Left colon (tissue), 2 donors: ENCODE measurements around the gene UBN2. TPM values are rescaled to one million over a fixed set of nuclear protein-coding genes. Genes with fewer than 3 reads are reported as not detected.

Experiments
- ATAC-seq: fragments of 200-7000 bp; cut with Tn5 transposase; one replicate; pipeline ENCODE4 v1.9.1; 2020; ENCODE audit warnings: mild to moderate bottlenecking, moderate library complexity
- DNase-seq, 2 donors: peaks; one replicate each; pipeline ENCODE4 v3.0.0-alpha.2; 2020
- intact Hi-C, 2 donors: fragments of 100-400 bp; cut with DNase I in 1 of 2; cut with micrococcal nuclease in 1 of 2; formaldehyde crosslinking; loops; one replicate each; pipeline versions ENCODE4 v1.11.2 to v1.14.0; 2022; cut with DNase I, micrococcal nuclease
- total RNA-seq, 2 donors: library from RNA; stranded (reverse); fragmentation: NEBNext Ultra II Directional; extraction: Animal tissue kit (Norgen Biotek cat#: 25700); gene quantifications; one replicate each; pipeline ENCODE4 v1.2.1, GENCODE V29; 2021
- donor health status: DM: no; HTN: no; CAD: no.
- donor health status: DM: yes; HTN: yes; CAD: no.

UBN2 gene
- total RNA-seq, 2 donors from 2014 or later, result 17.6 to 18.8 TPM

DNA sequence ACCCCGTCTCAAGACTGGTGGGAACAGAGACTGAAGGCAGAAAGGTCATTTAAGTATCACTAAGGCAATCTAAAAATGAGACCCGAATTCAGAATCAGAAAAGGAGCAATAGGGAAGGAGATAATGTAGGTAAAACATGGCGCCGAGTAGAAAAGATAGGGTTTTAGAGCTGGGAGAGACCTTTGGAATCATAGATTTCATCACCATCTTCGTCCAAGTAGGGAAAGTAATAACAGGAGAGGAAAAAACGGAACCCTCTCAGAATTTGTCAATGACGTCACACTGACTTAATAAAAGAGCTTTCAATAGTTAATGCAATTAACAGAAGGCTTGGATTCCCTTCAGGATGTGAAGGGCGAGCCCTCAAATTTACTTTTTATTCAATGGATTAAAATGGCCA lies 1.0 kb upstream of the UBN2 start:
- DNase-seq (no peak), ATAC-seq (no peak)
- intact Hi-C loops, result no loop called here

- DNase-seq, result no peak
- intact Hi-C loops, result no loop called here
- no peak for ATAC-seq
Observed at GRCh38 chr7:139230484-139230773, 608 bp upstream of the UBN2 start.

- peak; percentile 35 for ATAC-seq
- DNase-seq, result peak; percentile 27 to 43
- intact Hi-C loops, result no loop called here
Observed at GRCh38 chr7:139231513-139232376, 708 bp downstream of the UBN2 start.

DNA sequence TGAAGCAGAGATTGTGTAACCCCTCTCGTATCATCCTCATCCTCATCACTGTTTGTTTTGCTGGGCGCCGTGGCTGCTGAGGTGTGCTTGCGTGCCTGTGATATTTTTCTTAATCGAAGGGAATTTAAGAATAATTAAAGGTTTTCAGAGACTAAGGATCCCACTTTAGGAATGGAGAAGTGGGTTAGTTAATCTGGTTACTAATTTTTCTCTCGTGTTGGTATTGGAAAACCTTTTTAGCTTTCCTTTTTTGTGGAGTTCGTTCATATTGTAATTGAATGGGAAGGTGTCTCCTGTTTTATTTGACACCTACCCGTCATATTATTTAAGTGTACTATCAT lies 1.3 kb downstream of the UBN2 start:
- intact Hi-C loops, result no loop called here
- DNase-seq (no peak), ATAC-seq (no peak)

DNA sequence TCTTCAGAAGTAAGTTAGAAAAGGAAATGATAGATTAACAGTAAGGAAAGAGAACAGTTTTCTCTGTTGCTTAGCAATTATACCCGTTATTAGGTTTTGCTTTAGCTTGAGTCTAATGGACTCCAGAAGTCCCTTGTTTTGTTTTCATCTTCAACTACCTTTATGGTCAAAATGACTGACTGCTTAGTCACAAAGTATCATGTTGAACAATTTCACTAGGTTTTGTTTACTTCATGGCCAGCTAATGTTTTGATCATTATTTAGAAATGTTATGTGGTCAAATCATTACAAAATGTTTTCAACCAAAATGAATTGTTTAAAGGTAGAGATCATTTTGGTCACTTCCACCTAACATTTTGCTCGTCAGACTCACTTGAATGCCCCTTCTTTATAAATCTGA lies 1.9 kb downstream of the UBN2 start:
- ATAC-seq (no peak), DNase-seq (no peak)
- intact Hi-C loops, result no loop called here

DNA sequence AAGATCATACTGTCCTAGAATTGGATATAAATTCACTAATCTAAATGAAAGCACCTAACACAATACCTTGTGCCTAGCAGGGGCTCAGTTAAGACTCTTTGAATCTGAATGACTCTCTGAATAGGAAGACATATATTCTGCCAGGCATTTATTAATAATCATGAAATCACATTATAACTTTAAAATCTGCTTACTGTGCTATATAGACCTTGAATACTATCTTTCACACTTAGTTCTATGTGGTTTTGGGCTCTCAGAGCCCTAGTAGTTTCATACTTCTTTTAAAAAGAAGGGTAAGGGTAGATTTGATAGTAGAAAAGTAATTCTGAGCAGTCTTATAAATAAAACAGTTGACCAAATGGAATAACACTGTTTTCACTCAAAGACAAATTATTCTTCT lies 10.2 kb downstream of the UBN2 start:
- intact Hi-C loops, result no loop called here
- ATAC-seq, result no peak
- DNase-seq, result no peak

- intact Hi-C loops, result no loop called here
Observed at GRCh38 chr7:139242741-139243281, 11.8 kb downstream of the UBN2 start.

DNA sequence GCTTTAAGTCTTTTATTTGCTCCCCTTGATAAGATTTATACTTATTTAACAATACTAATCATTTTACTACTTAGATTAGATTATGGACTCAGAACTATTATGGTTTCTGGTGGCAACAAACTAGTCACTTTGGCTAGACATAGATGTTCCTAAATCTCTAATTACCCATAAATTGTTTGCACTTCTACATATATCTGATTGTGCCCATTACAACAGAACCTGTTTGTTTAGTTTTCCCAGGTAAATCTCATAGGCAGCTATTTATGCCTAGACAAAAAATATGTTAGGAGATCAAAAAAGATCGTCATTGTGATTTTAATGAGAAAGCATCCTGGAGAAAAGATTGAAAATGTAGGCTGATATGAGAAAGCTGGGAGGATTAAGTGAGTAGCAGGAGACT lies 14.4 kb downstream of the UBN2 start:
- DNase-seq (no peak), ATAC-seq (no peak)
- intact Hi-C loops, result no loop called here

More at GRCh38 chr7:139242741-139243281, 11.8 kb downstream of the UBN2 start:
- DNase-seq (no peak), ATAC-seq (no peak)

GRCh38 chr7:139246494-139246893 lies 15.5 kb downstream of the UBN2 start:
- intact Hi-C loops, result no loop called here
- DNase-seq (no peak), ATAC-seq (no peak)

DNA sequence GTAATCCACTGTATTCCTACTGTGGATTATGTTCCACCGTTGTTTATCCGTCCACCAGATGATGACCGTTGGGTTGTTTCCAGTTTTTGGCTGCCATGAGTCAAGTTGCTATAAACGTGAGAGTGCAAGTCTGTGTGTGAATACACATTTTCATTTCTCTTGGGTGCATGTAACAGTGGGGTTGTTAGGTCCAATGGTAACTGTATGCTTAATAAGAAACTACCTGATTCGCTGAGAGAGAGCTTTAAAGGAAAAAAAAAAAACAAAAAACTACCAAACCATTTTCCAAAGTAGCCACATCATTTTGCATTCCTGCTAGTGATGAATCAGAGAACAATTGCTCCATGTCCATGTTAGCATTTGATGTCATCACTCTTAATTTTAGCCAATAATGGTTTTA lies 15.9 kb downstream of the UBN2 start:
- no peak for ATAC-seq
- intact Hi-C loops, result no loop called here
- DNase-seq, result no peak

DNA sequence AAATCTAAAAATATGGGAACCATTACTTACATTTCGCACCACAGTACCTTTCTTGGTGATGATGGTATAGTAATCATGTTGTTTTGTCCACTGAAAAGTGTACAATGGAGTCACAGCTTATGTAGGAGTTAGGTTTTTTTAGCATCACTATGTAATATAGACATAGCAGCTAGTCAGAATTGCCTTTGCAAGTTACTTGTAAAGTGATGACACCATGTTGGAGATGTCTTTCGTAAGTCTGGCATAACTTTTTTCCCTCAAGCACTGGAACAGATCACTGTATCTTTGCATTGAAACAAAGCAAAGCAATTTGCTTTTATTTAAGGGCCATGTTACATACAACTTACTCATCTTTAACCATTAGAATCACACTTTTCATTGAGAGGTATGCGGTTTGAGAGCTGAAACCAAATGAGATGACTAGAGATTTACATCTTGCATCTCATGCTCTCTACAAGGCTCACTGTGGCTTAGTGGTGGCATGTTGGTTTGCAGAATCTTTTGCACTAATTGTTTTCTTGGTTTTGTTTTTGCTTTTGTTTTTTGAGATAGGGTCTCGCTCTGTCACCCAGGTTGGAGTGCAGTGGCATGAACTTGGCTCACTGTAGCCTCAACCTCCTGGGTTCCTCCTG lies 18.3 kb downstream of the UBN2 start:
- no peak for ATAC-seq
- no peak for DNase-seq
- intact Hi-C loops, result no loop called here

- intact Hi-C loops, result no loop called here
- ATAC-seq, result no peak
Observed at GRCh38 chr7:139252451-139252850, 21.4 kb downstream of the UBN2 start.

DNA sequence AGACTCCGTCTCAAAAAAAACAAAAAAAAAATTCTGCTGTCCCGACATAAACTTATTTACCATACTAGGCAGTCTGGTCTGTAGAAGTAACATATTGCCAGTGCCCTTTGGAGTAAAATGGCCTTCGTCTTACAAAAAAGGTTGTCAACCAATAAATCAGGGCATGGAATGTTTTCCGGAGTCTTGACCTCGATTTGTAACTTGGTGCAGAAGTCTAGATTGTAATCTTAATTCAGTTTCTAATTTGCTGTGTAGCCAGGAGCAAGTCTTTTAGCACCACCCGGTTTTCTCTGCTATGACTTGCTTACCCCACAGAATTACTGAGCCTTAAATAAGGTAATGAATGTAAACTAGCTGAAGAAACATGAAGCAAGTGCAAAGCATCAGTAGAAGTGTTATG lies 23.2 kb downstream of the UBN2 start:
- ATAC-seq (no peak), DNase-seq (no peak)
- intact Hi-C loops, result no loop called here

More at GRCh38 chr7:139252451-139252850, 21.4 kb downstream of the UBN2 start:
- no peak for DNase-seq

DNA sequence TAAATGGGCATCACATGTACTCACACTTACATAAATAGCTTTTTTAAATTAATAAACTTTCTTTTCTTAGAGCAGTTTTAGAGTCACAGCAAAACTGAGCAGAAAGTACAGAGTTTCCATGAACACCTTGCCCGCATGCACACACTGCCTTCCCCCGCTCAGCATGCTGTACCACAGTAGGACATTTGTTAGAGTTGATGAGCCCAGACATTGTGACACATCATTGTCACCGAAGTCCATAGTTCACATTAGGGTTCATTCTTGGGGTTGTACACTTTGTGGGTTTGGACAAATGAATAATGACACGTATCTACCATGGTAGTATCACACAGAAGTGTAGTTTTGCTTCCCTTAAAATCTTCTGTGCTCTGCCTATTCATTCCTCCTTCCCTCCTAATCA lies 23.7 kb downstream of the UBN2 start:
- intact Hi-C loops, result no loop called here
- no peak for ATAC-seq

GRCh38 chr7:139255290-139255689 lies 24.3 kb downstream of the UBN2 start:
- ATAC-seq (no peak), DNase-seq (no peak)
- intact Hi-C loops, result no loop called here

More for the DNA sequence above, 23.7 kb downstream of the UBN2 start:
- DNase-seq, result no peak

GRCh38 chr7:139259142-139259541 lies 28.1 kb downstream of the UBN2 start:
- DNase-seq, result no peak
- no peak for ATAC-seq
- intact Hi-C loops, result no loop called here

- intact Hi-C loops, result no loop called here
- no peak for ATAC-seq
- DNase-seq, result no peak
Observed at GRCh38 chr7:139264220-139264619, 33.2 kb downstream of the UBN2 start.

DNA sequence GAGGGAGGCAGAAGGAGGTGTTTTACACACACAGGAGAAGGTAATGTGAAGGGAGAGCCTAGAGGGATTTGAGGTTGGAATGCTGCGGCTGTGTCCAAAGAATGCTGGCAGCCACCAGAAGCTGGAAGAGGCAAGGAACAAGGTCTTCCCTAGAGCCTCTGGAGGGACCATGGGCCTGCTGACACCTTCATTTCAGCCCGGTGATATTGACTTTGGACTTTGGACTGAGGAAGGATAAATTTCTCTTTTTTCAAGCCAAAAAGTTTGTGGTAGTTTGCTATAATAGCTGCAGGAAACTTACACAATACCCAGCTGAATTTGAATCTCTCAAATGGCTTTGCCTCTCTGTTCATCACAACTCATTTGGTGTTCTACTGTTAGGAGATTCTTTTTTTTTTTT lies 34.6 kb downstream of the UBN2 start:
- ATAC-seq (no peak), DNase-seq (no peak)
- intact Hi-C loops, result no loop called here

DNA sequence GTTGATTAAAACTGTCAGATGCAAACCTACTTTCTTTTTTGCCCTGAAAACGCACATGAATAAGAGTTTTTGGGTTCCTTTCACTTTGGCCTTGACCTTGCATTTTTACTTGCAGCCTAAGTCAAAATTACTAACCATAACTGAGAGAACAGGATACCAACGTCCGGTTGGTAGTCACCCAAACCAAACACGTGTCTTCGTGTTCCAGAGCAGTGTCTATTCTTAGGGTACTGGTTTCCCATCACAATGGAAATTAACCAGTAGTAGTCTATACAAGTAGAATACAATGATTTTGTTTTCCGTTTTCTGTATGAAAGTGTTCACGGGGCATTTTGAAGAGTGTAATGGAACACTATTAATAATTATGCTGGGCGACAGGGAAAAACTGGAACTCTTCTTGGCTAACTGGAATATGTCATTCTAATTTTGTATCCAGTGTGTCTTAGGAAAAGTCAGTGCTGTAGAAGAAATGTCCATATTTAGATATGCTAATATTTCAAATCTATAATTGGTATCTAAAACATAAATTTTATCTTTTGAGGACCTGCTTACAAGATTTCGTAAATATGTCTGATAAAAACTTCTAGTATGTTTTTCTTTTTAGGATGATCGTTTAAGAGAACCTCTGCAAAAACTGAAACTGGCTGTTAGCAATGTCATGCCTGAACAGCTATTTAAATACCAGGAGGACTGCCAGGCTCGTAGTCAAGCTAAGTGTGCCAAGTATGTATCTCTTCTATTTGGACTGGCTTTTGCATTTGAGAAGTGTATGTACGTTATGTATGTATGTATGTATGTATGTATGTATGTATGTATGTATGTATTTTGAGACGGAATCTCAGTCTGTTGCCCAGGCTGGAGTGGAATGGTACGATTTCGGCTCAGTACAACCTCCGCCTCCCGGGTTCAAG lies 40.9 kb downstream of the UBN2 start:
- no peak for DNase-seq
- no peak for ATAC-seq
- intact Hi-C loops, result no loop called here
